Peyer's patch (tissue), 4 donors: ENCODE results near the gene SCFD2. TPM values are rescaled to one million over a fixed set of nuclear protein-coding genes. Genes with fewer than 3 reads are reported as not detected.

Experiments
- DNase-seq, 3 donors: peaks; one replicate each; pipeline ENCODE4 v3.0.0-alpha.2; 2017 to 2019
- H3K27ac ChIP-seq, 4 donors: fragments of 200-600 bp; sonication (generic); one replicate each; pipeline ENCODE4 v1.5.1; 2016 to 2019
- H3K27me3 ChIP-seq, 2 donors: fragments of 200-600 bp; sonication (generic); one replicate each; pipeline ENCODE4 v1.5.1; 2019
- H3K36me3 ChIP-seq, 3 donors: fragments of 200-600 bp; sonication (generic); one replicate each; pipeline ENCODE4 v1.5.1; 2016 to 2019
- H3K4me1 ChIP-seq, 4 donors: fragments of 200-600 bp; sonication (generic); one replicate each; pipeline ENCODE4 v1.5.1; 2016 to 2019
- H3K4me3 ChIP-seq, 4 donors: fragments of 200-600 bp; sonication (generic); 1 replicate in 3 of 4; 2 replicates in 1 of 4; pipeline ENCODE4 v1.5.1; 2016 to 2019; ENCODE audit warnings: mild to moderate bottlenecking in 1 of 4
- H3K9me3 ChIP-seq, 4 donors: fragments of 200-600 bp; sonication (generic); one replicate each; pipeline ENCODE4 v1.5.1; 2016 to 2019; ENCODE audit warnings: mild to moderate bottlenecking in 1 of 4
- POLR2A ChIP-seq, 2 donors: fragments of 450-650 bp; IDR thresholded peaks; one replicate each; pipeline ENCODE4 v1.5.1; 2017; ENCODE audit warnings: antibody characterized with exemption in 2 of 2, mild to moderate bottlenecking in 2 of 2, moderate library complexity in 2 of 2
- total RNA-seq, 4 donors: library from RNA; depleted of rRNA; stranded (reverse); fragments of >200 nt; gene quantifications; one replicate each; pipeline ENCODE4 v1.1.0, GENCODE V29; 2016
- TF ChIP-seq, protein P1 (sequence below), 6 experiments: fragments of 450-650 bp in 4 of 6; fragments of 200-600 bp in 2 of 6; sonication (generic) in 1 of 6; IDR thresholded peaks; one replicate each; pipeline ENCODE4 v1.5.1; 2017 to 2019; ENCODE audit warnings: antibody characterized with exemption in 6 of 6, mild to moderate bottlenecking in 3 of 6, moderate library complexity in 1 of 6

Gene SCFD2
- total RNA-seq, 4 donors from 2014 or later = 17.3 to 165 (median 30.1) TPM

DNA sequence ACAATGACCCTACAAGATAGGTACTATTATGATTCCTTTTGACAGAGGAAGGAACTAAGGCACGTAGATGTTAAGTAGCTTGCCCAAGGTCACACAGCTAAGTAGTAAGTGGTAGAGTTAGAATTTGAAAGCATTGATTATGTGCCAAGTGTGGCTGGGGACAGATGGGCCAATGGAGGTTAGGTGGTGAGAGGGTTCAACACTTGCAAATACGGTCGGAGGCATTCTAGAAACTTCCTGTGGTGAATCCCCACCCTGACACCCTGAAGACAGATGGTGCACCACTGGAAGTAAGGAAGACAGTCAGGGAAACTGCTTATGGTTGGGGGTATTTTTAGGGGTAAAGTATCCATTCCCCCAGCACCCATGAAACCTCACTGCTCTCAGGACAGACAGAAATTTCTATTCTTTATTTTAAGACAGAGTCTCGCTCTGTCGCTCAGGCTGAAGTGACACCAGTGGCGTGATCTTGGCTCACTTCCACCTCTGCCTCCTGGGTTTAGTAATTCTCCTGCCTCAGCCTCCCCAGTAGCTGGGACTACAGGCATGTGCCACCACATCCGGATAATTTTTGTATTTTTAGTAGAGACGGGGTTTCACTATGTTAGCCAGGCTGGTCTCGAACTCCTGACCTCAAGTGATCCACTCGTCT lies 361.2 kb downstream of the SCFD2 start:
- Histone ChIP-seq H3K4me1 (no peaks in the 10 kb centered on the region), H3K36me3 (no peaks in the 10 kb centered on the region), H3K4me3 (no peak overlapping the region), H3K27me3 (no peaks in the 10 kb centered on the region), H3K27ac (no peak overlapping the region), H3K9me3 (no peaks in the 10 kb centered on the region)
- TF ChIP-seq, protein P1, sequence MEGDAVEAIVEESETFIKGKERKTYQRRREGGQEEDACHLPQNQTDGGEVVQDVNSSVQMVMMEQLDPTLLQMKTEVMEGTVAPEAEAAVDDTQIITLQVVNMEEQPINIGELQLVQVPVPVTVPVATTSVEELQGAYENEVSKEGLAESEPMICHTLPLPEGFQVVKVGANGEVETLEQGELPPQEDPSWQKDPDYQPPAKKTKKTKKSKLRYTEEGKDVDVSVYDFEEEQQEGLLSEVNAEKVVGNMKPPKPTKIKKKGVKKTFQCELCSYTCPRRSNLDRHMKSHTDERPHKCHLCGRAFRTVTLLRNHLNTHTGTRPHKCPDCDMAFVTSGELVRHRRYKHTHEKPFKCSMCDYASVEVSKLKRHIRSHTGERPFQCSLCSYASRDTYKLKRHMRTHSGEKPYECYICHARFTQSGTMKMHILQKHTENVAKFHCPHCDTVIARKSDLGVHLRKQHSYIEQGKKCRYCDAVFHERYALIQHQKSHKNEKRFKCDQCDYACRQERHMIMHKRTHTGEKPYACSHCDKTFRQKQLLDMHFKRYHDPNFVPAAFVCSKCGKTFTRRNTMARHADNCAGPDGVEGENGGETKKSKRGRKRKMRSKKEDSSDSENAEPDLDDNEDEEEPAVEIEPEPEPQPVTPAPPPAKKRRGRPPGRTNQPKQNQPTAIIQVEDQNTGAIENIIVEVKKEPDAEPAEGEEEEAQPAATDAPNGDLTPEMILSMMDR (IDR thresholded peaks at IDR 0.05) = no peak
- no peak for TF ChIP-seq POLR2A (IDR thresholded peaks at IDR 0.05)
- no peak for DNase-seq

DNA sequence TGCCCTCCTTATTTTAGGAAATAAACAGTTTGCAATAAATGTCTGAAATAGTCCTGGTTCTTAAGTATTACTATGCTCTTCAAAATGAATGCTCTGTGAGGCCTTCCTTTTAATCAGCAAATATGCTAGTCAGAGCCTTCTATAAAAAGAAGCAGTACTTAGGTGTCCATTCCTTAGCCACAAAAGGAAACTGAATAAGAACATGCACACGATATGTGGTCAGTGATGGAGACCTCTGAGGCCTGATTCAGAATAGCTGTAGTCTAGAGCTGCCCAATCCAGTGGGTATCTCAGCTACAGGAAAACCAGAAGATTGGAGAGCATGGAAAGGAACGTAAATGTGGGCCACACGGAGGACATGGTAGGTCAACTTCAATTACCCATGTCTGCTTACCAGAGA lies 361.9 kb downstream of the SCFD2 start:
- Histone ChIP-seq H3K9me3 (no peaks in the 10 kb centered on the region), H3K27me3 (no peaks in the 10 kb centered on the region), H3K4me1 (no peaks in the 10 kb centered on the region), H3K27ac (no peak overlapping the region), H3K4me3 (no peak overlapping the region), H3K36me3 (no peaks in the 10 kb centered on the region)
- TF ChIP-seq POLR2A (IDR thresholded peaks at IDR 0.05) = no peak
- TF ChIP-seq, protein P1 (IDR thresholded peaks at IDR 0.05) = no peak
- DNase-seq = no peak

DNA sequence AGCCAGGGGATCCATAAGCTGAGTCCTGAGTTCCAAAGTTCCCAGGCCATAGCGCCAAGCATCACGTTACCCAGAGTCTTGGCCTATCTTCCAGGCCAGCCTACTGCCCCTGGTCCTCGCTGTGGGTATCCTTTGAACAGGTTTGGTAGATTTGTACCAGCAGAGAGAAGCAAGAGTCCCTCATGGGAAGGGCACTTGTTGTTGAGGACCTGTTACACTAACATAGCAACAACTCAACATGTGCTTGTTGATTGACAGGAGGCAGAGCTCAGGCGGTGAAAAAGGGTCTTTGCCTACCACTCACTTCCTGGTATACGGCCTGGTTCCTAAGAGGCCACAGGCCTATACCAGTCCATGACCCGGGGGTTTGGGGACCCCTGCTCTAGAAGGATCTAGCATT lies 365.3 kb downstream of the SCFD2 start:
- no peaks in the 10 kb centered on the region for H3K36me3 ChIP-seq
- H3K4me1 ChIP-seq = no peaks in the 10 kb centered on the region
- no peaks in the 10 kb centered on the region for H3K9me3 ChIP-seq
- no peak overlapping the region for H3K27ac ChIP-seq
- no peak overlapping the region for H3K4me3 ChIP-seq
- TF ChIP-seq, protein P1 (IDR thresholded peaks at IDR 0.05) = no peak
- TF ChIP-seq POLR2A (IDR thresholded peaks at IDR 0.05) = no peak
- no peak for DNase-seq
- no peaks in the 10 kb centered on the region for H3K27me3 ChIP-seq

DNA sequence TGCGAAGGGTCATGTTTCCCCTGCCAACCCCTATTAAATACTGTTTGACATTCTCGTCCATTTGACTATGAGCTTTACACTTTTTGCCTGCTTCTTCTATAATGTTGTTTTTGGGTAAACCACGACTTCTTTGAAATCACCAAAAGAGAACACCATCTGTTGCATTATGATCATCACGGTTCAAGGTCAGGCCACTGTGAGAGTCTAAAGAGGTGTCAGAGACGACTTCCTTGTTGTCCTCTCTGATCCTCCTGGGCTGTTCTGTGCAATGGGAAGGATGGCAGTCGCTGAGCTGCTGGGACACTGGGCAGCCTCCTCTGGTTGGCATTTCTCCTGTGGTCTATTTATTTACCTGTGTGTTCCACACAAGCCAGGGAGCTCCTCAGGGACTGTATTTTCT lies 366.2 kb downstream of the SCFD2 start:
- Histone ChIP-seq H3K4me1 (no peaks in the 10 kb centered on the region), H3K27ac (no peak overlapping the region), H3K27me3 (no peaks in the 10 kb centered on the region), H3K36me3 (no peaks in the 10 kb centered on the region), H3K9me3 (no peaks in the 10 kb centered on the region), H3K4me3 (no peak overlapping the region)
- no peak for DNase-seq
- TF ChIP-seq, protein P1 (IDR thresholded peaks at IDR 0.05) = no peak
- TF ChIP-seq POLR2A (IDR thresholded peaks at IDR 0.05) = no peak

DNA sequence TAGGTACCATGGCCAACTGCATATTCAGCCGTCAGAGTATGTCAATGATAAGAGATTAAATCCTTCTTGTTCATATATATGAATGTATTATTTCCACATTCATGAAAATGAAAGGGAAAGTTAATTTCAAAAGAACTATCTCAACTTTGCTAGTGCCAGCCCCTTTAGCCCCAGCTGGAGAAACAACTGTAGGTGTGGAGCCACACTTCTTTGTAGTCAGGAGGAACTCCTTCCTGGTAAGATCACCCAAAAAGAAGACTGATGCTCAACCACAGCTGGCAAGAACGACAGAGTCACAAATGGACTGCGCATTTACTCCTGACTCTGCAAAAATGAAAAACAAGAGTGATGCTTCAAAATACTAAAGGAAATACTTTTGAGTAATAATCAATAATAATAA lies 367.4 kb downstream of the SCFD2 start:
- H3K9me3 ChIP-seq = no peaks in the 10 kb centered on the region
- H3K27ac ChIP-seq = no peak overlapping the region
- no peaks in the 10 kb centered on the region for H3K27me3 ChIP-seq
- H3K36me3 ChIP-seq = no peaks in the 10 kb centered on the region
- H3K4me1 ChIP-seq = no peaks in the 10 kb centered on the region
- TF ChIP-seq POLR2A (IDR thresholded peaks at IDR 0.05) = no peak
- TF ChIP-seq, protein P1 (IDR thresholded peaks at IDR 0.05) = no peak
- H3K4me3 ChIP-seq = no peak overlapping the region
- no peak for DNase-seq

DNA sequence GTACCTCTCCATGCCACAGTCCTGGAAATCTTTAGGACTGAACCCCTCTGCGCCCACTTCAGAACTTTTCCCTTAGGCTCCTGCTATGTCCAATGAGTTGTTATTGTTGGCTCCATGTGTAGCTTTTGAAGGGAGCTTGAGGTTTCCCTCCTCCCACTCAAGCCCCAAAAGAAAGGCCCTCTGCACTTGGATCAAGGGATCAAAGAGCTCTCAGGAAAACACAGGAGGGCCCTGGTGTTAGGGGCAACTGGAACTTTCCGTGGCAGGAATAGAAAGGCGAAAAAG lies 368.8 kb downstream of the SCFD2 start:
- H3K4me3 ChIP-seq = no peak overlapping the region
- peak overlapping the region; percentile 6 to 35 (median 19) for H3K27ac ChIP-seq
- no peak for TF ChIP-seq POLR2A (IDR thresholded peaks at IDR 0.05)
- TF ChIP-seq, protein P1 (IDR thresholded peaks at IDR 0.05) = no peak
- no peaks in the 10 kb centered on the region for H3K4me1 ChIP-seq
- H3K9me3 ChIP-seq = no peaks in the 10 kb centered on the region
- H3K27me3 ChIP-seq = no peaks in the 10 kb centered on the region
- no peaks in the 10 kb centered on the region for H3K36me3 ChIP-seq
- DNase-seq = no peak
